ENCODE results near the gene CSNK1D. TPM values are rescaled to one million over a fixed set of nuclear protein-coding genes. Genes with fewer than 3 reads are reported as not detected.

Gene CSNK1D
- total RNA-seq, 1 experiment from 2014 or later: 137 TPM

GRCh38 chr17:82278786-82279391 is 5.4 kb upstream of the CSNK1D start:
- Histone ChIP-seq H2AK5ac (ENCODE audit: insufficient read length, low read length) (no peak overlapping the region), H4K20me1 (ENCODE audit: control insufficient read depth, insufficient read depth, insufficient read length) (peaks cover 4% of the 10 kb centered on the region), H3K23ac (ENCODE audit: insufficient read length, low read depth, low read length) (no peak overlapping the region), H2BK120ac (ENCODE audit: low read depth, low read length, poor library complexity, severe bottlenecking) (no peak overlapping the region), H3K79me1 (ENCODE audit: insufficient read depth, low read depth, low read length, poor library complexity, severe bottlenecking) (no peaks in the 10 kb centered on the region), H3K4me1 (ENCODE audit: insufficient read depth, low read length) (peaks cover 3% of the 10 kb centered on the region; the same call in 1 of the 2 replicates), H3K14ac (ENCODE audit: insufficient read depth, low read length) (no peak overlapping the region), H4K8ac (replicated peaks; ENCODE audit: insufficient read length, low read depth, low read length) (no peak overlapping the region), H3K27ac (ENCODE audit: insufficient read length, low read depth, low read length) (no peak overlapping the region), H3K9ac (ENCODE audit: extremely low read depth, insufficient read length, low read length) (no peak overlapping the region), H3K4ac (ENCODE audit: low read depth, low read length) (no peak overlapping the region), H2BK20ac (ENCODE audit: low read depth, low read length, poor library complexity, severe bottlenecking) (no peak overlapping the region), H2BK5ac (ENCODE audit: insufficient read length, low read length) (no peak overlapping the region), H4K5ac (ENCODE audit: insufficient read length, low read depth, low read length) (no peak overlapping the region), H2BK15ac (ENCODE audit: low read depth, low read length) (no peak overlapping the region), H3K27me3 (ENCODE audit: insufficient read depth, low read length) (no peaks in the 10 kb centered on the region), H3K79me2 (ENCODE audit: insufficient read depth, low read length) (no peaks in the 10 kb centered on the region), H3K56ac (ENCODE audit: insufficient read length, low read depth, low read length) (no peak overlapping the region), H3K9me3 (ENCODE audit: control insufficient read depth, low read depth, low read length) (no peaks in the 10 kb centered on the region), H3K18ac (ENCODE audit: insufficient read length, low read depth, low read length) (no peak overlapping the region), H3K23me2 (ENCODE audit: insufficient read length, low read depth, low read length, poor library complexity, severe bottlenecking) (no peaks in the 10 kb centered on the region), H2AFZ (ENCODE audit: low read length) (no peak overlapping the region), H3T11ph (ENCODE audit: low read length) (no peak overlapping the region), H2BK12ac (ENCODE audit: insufficient read length, low read depth, low read length) (no peak overlapping the region), H3K4me2 (ENCODE audit: insufficient read depth, insufficient read length, low read length) (no peak overlapping the region), H4K91ac (ENCODE audit: insufficient read length, low read depth, low read length) (no peak overlapping the region)
- H3K27ac Mint-ChIP-seq: no peak overlapping the region
- peaks cover 18 to 39% of the 10 kb centered on the region in 2 experiments for H3K4me1 Mint-ChIP-seq
- no peaks in the 10 kb centered on the region for H3K36me3 Mint-ChIP-seq (ENCODE audit: insufficient read depth in 1 of 3, low read depth in 3 of 3)
- DNase-seq: no peak
- H3K27me3 Mint-ChIP-seq (ENCODE audit: low read depth): peaks cover 24% of the 10 kb centered on the region
- H3K9me3 Mint-ChIP-seq: peaks cover 0 to 5% of the 10 kb centered on the region in 2 experiments; a peak in 3 of 5 replicates
- no peak overlapping the region for H3K4me3 Mint-ChIP-seq
- WGBS (ENCODE audit: extremely low coverage, insufficient read length, low lambda C conversion rate): no CpG with 5 or more reads among the region's 16 CpGs
- TF ChIP-seq, protein P1, sequence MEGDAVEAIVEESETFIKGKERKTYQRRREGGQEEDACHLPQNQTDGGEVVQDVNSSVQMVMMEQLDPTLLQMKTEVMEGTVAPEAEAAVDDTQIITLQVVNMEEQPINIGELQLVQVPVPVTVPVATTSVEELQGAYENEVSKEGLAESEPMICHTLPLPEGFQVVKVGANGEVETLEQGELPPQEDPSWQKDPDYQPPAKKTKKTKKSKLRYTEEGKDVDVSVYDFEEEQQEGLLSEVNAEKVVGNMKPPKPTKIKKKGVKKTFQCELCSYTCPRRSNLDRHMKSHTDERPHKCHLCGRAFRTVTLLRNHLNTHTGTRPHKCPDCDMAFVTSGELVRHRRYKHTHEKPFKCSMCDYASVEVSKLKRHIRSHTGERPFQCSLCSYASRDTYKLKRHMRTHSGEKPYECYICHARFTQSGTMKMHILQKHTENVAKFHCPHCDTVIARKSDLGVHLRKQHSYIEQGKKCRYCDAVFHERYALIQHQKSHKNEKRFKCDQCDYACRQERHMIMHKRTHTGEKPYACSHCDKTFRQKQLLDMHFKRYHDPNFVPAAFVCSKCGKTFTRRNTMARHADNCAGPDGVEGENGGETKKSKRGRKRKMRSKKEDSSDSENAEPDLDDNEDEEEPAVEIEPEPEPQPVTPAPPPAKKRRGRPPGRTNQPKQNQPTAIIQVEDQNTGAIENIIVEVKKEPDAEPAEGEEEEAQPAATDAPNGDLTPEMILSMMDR (conservative IDR thresholded peaks at IDR 0.05): no peak

Data from H9 (cell line).